Tibial nerve (tissue), 4 donors: ENCODE measurements around the gene JMJD6. TPM values are rescaled to one million over a fixed set of nuclear protein-coding genes. Genes with fewer than 3 reads are reported as not detected.
"Not testable (repeated sequence)": the region's sequence is repeated elsewhere in the genome, so short reads cannot be mapped to it uniquely, and the experiment has no call there.

Experiments used
- DNase-seq, 2 donors: peaks; one replicate each; pipeline ENCODE4 v3.0.0-alpha.2; 2019; ENCODE audit warnings: low spot score in 2 of 2
- H3K27ac ChIP-seq, 4 donors: fragments of 200-600 bp; sonication (generic) in 3 of 4; one replicate each; pipeline ENCODE4 v1.5.1; 2017 to 2019; ENCODE audit warnings: mild to moderate bottlenecking in 1 of 4
- H3K27me3 ChIP-seq, 2 donors: fragments of 200-600 bp; sonication (generic) in 1 of 2; one replicate each; pipeline versions ENCODE4 v1.5.1 to v1.6.0; 2017 to 2019
- H3K36me3 ChIP-seq, 3 donors: fragments of 200-600 bp; sonication (generic); one replicate each; pipeline ENCODE4 v1.5.1; 2018 to 2019
- H3K4me1 ChIP-seq, 4 donors: fragments of 200-600 bp; sonication (generic) in 3 of 4; one replicate each; pipeline ENCODE4 v1.5.1; 2017 to 2019
- H3K4me3 ChIP-seq, 4 donors: fragments of 200-600 bp; sonication (generic) in 3 of 4; one replicate each; pipeline ENCODE4 v1.5.1; 2017 to 2019; ENCODE audit warnings: mild to moderate bottlenecking in 1 of 4, moderate library complexity in 1 of 4
- H3K9me3 ChIP-seq, 4 donors: fragments of 200-600 bp; sonication (generic) in 3 of 4; one replicate each; pipeline ENCODE4 v1.5.1; 2017 to 2019
- EP300 ChIP-seq, 2 donors: sonication (generic); formaldehyde crosslinking; IDR thresholded peaks; one replicate each; pipeline ENCODE4 v1.6.1; 2017; ENCODE audit warnings: antibody characterized with exemption in 2 of 2, mild to moderate bottlenecking in 1 of 2
- POLR2A ChIP-seq, 2 donors: fragments of 450-650 bp; IDR thresholded peaks; one replicate each; pipeline ENCODE4 v1.6.1; 2017; ENCODE audit warnings: antibody characterized with exemption in 2 of 2, mild to moderate bottlenecking in 2 of 2, moderate library complexity in 2 of 2
- WGBS, 2 donors: methylation state at CpG; one replicate each; pipeline ENCODE4 v1.1.5; 2018; 5-methylcytosine and 5-hydroxymethylcytosine counted together
- total RNA-seq, 4 donors: library from RNA; depleted of rRNA; stranded (reverse); fragments of >200 nt; gene quantifications; one replicate each; pipeline ENCODE4 v1.1.0, GENCODE V29; 2016
- TF ChIP-seq, protein P1 (sequence below), 5 experiments: fragments of 200-600 bp in 3 of 5; fragments of 450-650 bp in 2 of 5; sonication (generic) in 3 of 5; IDR thresholded peaks; one replicate each; pipeline ENCODE4 v1.5.1; 2016 to 2019; ENCODE audit warnings: antibody characterized with exemption in 5 of 5, mild to moderate bottlenecking in 3 of 5, moderate library complexity in 2 of 5

JMJD6 gene
- total RNA-seq, 4 donors from 2014 or later, result 14.0 to 45.0 (median 34.2) TPM

GRCh38 chr17:76709951-76710862 is 16.2 kb downstream of the JMJD6 start:
- Histone ChIP-seq H3K4me1 (peaks cover 0 to 60% (median 29%) of the 10 kb centered on the region in 4 donors), H3K27ac (peak overlapping the region; percentile 90 to 98 (median 95)), H3K4me3 (peak overlapping the region; percentile 55 to 91 (median 62)), H3K36me3 (peaks cover 0 to 21% (median 0%) of the 10 kb centered on the region in 3 donors)
- not testable (repeated sequence) for H3K27me3 ChIP-seq, H3K9me3 ChIP-seq, DNase-seq
- 4 to 9% methylated on average over 20 to 31 of the region's 79 CpGs for WGBS, 2 donors
- TF ChIP-seq POLR2A (IDR thresholded peaks at IDR 0.05) (peak in 1 of 2 donors; percentile 20), EP300 (IDR thresholded peaks at IDR 0.05) (peak in 1 of 2 donors; percentile 41)

DNA sequence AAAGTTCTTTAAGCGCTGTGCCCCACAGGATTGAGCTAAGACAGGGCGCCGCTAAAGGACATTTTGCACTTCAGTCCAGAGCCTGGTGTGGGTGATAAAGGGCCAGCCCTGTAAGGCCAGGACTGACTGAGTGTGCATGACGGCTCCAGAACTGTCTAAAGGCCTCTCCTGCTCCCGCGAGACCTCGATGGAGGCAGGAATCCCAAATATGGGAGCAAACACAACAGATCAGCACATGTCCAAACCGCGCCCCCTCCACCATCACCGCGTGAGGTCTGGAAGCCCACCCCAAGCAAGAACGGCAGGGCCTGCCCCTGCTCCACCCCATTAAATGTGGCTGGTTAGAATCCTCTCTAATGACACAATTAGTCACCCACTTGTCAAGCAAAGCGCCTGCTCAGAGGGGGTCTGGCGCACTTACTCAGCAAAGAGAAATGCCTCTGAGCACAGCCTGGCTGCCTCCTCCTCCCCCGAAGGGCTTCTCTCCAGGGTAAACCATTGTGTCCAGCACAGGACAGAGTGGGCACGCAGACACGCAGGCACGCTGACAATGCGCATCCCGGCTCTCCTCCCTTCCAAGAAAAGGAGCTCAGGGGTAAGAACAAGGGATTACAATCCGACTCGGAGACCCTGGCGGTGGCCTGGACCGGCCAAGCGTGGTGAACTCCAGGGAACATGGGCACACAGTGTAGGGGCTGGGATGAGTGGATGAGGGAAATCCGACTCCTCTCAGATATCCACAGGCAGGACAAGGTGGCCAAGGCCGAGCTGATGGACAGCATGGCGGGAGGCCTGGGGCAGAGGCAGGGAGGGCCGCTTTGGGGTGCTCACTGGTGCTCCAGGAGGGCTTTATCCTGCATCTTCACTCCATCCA is 17.1 kb downstream of the JMJD6 start:
- Histone ChIP-seq H3K27ac (peak overlapping the region; percentile 90 to 98 (median 95)), H3K27me3 (no peaks in the 10 kb centered on the region), H3K36me3 (peaks cover 0 to 16% (median 0%) of the 10 kb centered on the region in 3 donors), H3K9me3 (no peaks in the 10 kb centered on the region), H3K4me1 (peaks cover 0 to 52% (median 24%) of the 10 kb centered on the region in 4 donors), H3K4me3 (peak overlapping the region; percentile 55 to 91 (median 62))
- peak; percentile 83 to 89 for DNase-seq
- TF ChIP-seq POLR2A (IDR thresholded peaks at IDR 0.05) (peak; percentile 30 to 65), EP300 (IDR thresholded peaks at IDR 0.05) (peak in 1 of 2 donors; percentile 90)
- TF ChIP-seq, protein P1, sequence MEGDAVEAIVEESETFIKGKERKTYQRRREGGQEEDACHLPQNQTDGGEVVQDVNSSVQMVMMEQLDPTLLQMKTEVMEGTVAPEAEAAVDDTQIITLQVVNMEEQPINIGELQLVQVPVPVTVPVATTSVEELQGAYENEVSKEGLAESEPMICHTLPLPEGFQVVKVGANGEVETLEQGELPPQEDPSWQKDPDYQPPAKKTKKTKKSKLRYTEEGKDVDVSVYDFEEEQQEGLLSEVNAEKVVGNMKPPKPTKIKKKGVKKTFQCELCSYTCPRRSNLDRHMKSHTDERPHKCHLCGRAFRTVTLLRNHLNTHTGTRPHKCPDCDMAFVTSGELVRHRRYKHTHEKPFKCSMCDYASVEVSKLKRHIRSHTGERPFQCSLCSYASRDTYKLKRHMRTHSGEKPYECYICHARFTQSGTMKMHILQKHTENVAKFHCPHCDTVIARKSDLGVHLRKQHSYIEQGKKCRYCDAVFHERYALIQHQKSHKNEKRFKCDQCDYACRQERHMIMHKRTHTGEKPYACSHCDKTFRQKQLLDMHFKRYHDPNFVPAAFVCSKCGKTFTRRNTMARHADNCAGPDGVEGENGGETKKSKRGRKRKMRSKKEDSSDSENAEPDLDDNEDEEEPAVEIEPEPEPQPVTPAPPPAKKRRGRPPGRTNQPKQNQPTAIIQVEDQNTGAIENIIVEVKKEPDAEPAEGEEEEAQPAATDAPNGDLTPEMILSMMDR (IDR thresholded peaks at IDR 0.05), result peak in 1 of 5 experiments; percentile 16
- 26 to 33% methylated on average over 29 of the region's 29 CpGs for WGBS, 2 donors

DNA sequence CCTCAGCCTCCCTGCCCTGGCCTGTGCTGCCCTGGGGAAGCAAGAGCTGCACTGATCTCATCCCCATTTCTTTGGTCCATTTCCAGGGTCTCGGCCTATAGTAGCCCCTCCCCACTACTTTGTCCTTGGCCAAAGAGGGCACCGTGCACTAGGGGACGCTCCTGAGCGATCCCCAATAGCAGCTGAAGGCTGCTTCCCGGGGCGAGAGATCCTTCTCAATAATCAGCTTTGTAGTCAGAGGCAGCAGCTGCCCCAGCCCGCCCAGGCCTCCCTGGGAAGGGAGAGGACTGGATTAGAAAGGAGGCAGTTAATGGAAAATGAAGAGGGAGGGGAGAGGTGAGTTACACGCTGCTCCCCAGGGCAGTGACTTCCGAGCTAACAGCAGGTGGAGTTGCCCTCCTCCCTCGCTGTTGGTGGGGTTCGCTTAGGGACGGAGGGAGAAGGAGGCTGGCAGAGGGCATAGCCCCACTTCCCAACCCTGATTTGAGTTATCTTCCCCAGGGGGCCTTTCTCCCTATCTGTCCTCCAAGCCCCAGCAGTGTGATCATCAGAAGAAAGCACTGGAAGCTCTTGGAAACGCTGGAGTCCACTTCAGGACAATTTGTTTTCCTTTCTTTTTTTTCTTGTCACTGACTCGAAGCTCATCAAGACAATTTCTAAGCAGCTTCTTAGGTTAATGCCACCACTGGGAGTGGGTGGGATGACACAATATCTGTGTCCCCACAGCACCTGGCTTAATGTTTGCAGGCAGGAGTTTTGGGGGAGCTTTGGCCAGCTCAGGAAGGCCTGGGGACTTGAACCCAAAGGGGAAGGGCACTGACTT is 18.2 kb downstream of the JMJD6 start:
- Histone ChIP-seq H3K9me3 (no peaks in the 10 kb centered on the region), H3K4me3 (peak overlapping the region in 1 of 4 donors; percentile 91), H3K4me1 (peaks cover 0 to 54% (median 24%) of the 10 kb centered on the region in 4 donors), H3K27me3 (no peaks in the 10 kb centered on the region), H3K27ac (peak overlapping the region; percentile 90 to 98 (median 95)), H3K36me3 (peaks cover 0 to 5% (median 0%) of the 10 kb centered on the region in 3 donors)
- 13 to 22% methylated on average over 14 of the region's 14 CpGs for WGBS, 2 donors
- no peak for DNase-seq
- TF ChIP-seq, protein P1 (IDR thresholded peaks at IDR 0.05), result peak; percentile 16 to 45 (median 40)
- TF ChIP-seq POLR2A (IDR thresholded peaks at IDR 0.05) (no peak), EP300 (IDR thresholded peaks at IDR 0.05) (peak in 1 of 2 donors; percentile 27)

DNA sequence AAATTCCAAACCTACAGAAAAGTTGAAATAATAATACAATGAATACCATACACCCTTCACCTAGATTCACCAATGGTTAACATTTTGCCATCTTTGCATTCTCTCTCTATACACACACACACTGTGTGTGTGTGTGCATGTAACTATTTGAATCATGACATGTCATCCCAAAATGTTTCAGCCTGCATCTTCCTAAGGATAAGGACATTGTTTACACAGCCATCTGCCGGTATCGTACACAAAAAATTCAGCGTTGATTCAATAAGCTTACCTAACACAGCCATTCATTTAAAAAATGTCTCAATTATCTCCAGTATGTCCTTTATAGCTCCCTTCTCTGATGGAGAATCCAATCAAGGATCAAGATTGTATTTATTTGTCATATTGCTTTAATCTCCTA is 19.6 kb downstream of the JMJD6 start:
- Histone ChIP-seq H3K27me3 (no peaks in the 10 kb centered on the region), H3K9me3 (no peaks in the 10 kb centered on the region), H3K27ac (peak overlapping the region in 2 of 4 donors; percentile 66 to 98), H3K4me3 (no peak overlapping the region), H3K36me3 (no peaks in the 10 kb centered on the region), H3K4me1 (peaks cover 0 to 60% (median 31%) of the 10 kb centered on the region in 4 donors)
- no peak for TF ChIP-seq POLR2A (IDR thresholded peaks at IDR 0.05)
- TF ChIP-seq, protein P1 (IDR thresholded peaks at IDR 0.05), result no peak
- DNase-seq, result no peak
- WGBS, 2 donors, result 80 to 92% methylated on average over 3 of the region's 3 CpGs
